GM12878 (cell line): ENCODE results near the gene NOX1. TPM values are rescaled to one million over a fixed set of nuclear protein-coding genes. Genes with fewer than 3 reads are reported as not detected.

Experiments used
- ATAC-seq: fragments of 200-7000 bp; cut with Tn5 transposase; 3 replicates; pipeline ENCODE4 v1.9.1; 2020; ENCODE audit warnings: mild to moderate bottlenecking, moderate library complexity
- BruUV-seq: library from RNA; stranded (reverse); fragments of 400-500 nt; replicated peaks from 2 replicates; lab custom pipeline; 2021; lab: Mats Ljungman, UMichigan
- CTCF ChIA-PET: fragments of 300-600 bp; sonication (Branson Sonifier 250); formaldehyde crosslinking; extraction: SDS; loops from one replicate; lab custom pipeline; 2021; ENCODE audit warnings: inconsistent platforms; lab: Yijun Ruan, JAX
- POLR2A ChIA-PET: fragments of 350-600 bp; formaldehyde crosslinking; extraction: SDS; loops from one replicate; lab custom pipeline; 2021; ENCODE audit warnings: inconsistent platforms; lab: Charles Lee
- RAD21 ChIA-PET: fragments of 300-600 bp; sonication (Branson Sonifier 250); formaldehyde crosslinking; loops from one replicate; lab custom pipeline; 2023; ENCODE audit warnings: antibody characterized with exemption; ENCODE audit not compliant: unreplicated experiment; lab: Charles Lee
- SMC1A ChIA-PET: fragments of 300-600 bp; sonication (Branson Sonifier 250); formaldehyde crosslinking; loops from one replicate; lab custom pipeline; 2023; ENCODE audit not compliant: unreplicated experiment, uncharacterized antibody; lab: Charles Lee
- DNase-seq: peaks from one replicate; pipeline ENCODE4 v3.0.0-alpha.2; 2011; ENCODE audit warnings: low read depth, low spot score
- FAIRE-seq: peaks from 3 replicates; lab custom pipeline; 2011; peaks lifted over from hg19 to GRCh38; lab: Jason Lieb, UNC
- H2AFZ ChIP-seq: 2 replicates; pipeline ENCODE4 v1.6.0; 2011; ENCODE audit warnings: low read depth, low read length, control low read depth; ENCODE audit not compliant: control insufficient read depth
- H3K27ac ChIP-seq: 2 replicates; pipeline ENCODE4 v1.5.1; 2011; ENCODE audit warnings: control low read depth; ENCODE audit not compliant: control insufficient read depth, insufficient read depth
- H3K27me3 ChIP-seq, 2 experiments: replicated peaks in 1 of 2; 2 replicates each; pipeline versions ENCODE4 v1.6.0 to v1.6.1; 2011; ENCODE audit warnings: low read length in 1 of 2; ENCODE audit not compliant: control insufficient read depth in 2 of 2, insufficient read depth in 2 of 2
- H3K36me3 ChIP-seq, 2 experiments: 2 replicates each; pipeline ENCODE4 v1.5.1; 2011; ENCODE audit warnings: low read length in 1 of 2; ENCODE audit not compliant: control insufficient read depth in 2 of 2, insufficient read depth in 2 of 2
- H3K4me1 ChIP-seq: 2 replicates; pipeline ENCODE4 v1.6.1; 2011; ENCODE audit warnings: mild to moderate bottlenecking, low read length, moderate library complexity, mixed read lengths; ENCODE audit not compliant: control insufficient read depth, insufficient read depth
- H3K4me2 ChIP-seq: 2 replicates; pipeline ENCODE4 v1.6.0; 2011; ENCODE audit warnings: control low read depth; ENCODE audit not compliant: control insufficient read depth, insufficient read depth
- H3K4me3 ChIP-seq: fragments of 200-600 bp; sonication (generic); 2 replicates; pipeline ENCODE4 v1.5.1; 2016
- H3K79me2 ChIP-seq: 2 replicates; pipeline ENCODE4 v1.6.0; 2011; ENCODE audit warnings: low read length; ENCODE audit not compliant: control insufficient read depth, insufficient read depth
- H3K9ac ChIP-seq: 2 replicates; pipeline ENCODE4 v1.8.0; 2011; ENCODE audit warnings: low read length, control low read depth, mixed read lengths; ENCODE audit not compliant: control insufficient read depth, insufficient read depth
- H3K9me3 ChIP-seq: replicated peaks from 3 replicates; pipeline ENCODE4 v1.5.1; 2011; ENCODE audit warnings: mild to moderate bottlenecking, low read length; ENCODE audit not compliant: control insufficient read depth, insufficient read depth
- H4K20me1 ChIP-seq: 2 replicates; pipeline ENCODE4 v1.6.0; 2011; ENCODE audit not compliant: control insufficient read depth, insufficient read depth
- WGBS: methylation state at CpG from one replicate; pipeline ENCODE4 v1.1.6; 2016; ENCODE audit warnings: low lambda C conversion rate; ENCODE audit not compliant: insufficient replicate concordance, insufficient coverage; ENCODE audit errors: missing lambda C conversion rate; 5-methylcytosine and 5-hydroxymethylcytosine counted together
- in situ Hi-C: fragments of 300-500 bp; cut with MboI; formaldehyde crosslinking; loops from 9 replicates; pipeline ENCODE4 v1.14.3; 2018; ENCODE audit warnings: mixed read lengths
- intact Hi-C: fragments of 100-400 bp; cut with micrococcal nuclease; formaldehyde crosslinking; loops from one replicate; pipeline ENCODE4 v1.14.2; 2022; ENCODE audit not compliant: unreplicated experiment
- polyA plus RNA-seq, 11 experiments: library from polyadenylated mRNA; depleted of rRNA in 4 of 11; unstranded in 6 of 11; stranded (reverse) in 5 of 11; fragments of >200 nt; fragmentation: Nextera tagmentation in 4 of 11; fragmentation: Illumina TruSeq in 1 of 11; extraction: Ambion mirVana in 4 of 11; extraction: Trizol in 1 of 11; gene quantifications; 1 replicate in 1 of 11; 2 replicates in 10 of 11; pipeline versions ENCODE4 v1.2.1 to v1.2.3, GENCODE V29; 2011 to 2016; ENCODE audit warnings: inconsistent platforms in 2 of 11, missing spikeins in 2 of 11, low read depth in 1 of 11
- total RNA-seq, 4 experiments: library from RNA; depleted of rRNA in 3 of 4; stranded (reverse); fragments of >200 nt in 3 of 4; fragmentation: Illumina TruSeq in 1 of 4; extraction: Trizol in 1 of 4; gene quantifications; 2 replicates each; pipeline versions ENCODE4 v1.2.1 to v1.2.3, GENCODE V29; 2013 to 2021
- TF ChIP-seq, protein P1 (sequence below): fragments of 150-350 bp; IDR thresholded peaks from 2 replicates; pipeline ENCODE4 v1.6.1; 2014; ENCODE audit warnings: mild to moderate bottlenecking, low read depth, low read length
- TF ChIP-seq, protein P2 (sequence below), 3 experiments: IDR thresholded peaks in 2 of 3; conservative IDR thresholded peaks in 1 of 3; 2 replicates each; pipeline ENCODE4 v1.5.1; 2011; ENCODE audit warnings: low read depth in 3 of 3, low read length in 3 of 3, mild to moderate bottlenecking in 3 of 3, control low read depth in 2 of 3, moderate library complexity in 2 of 3, inconsistent platforms in 1 of 3, mixed read lengths in 1 of 3; ENCODE audit not compliant: control insufficient read depth in 2 of 3, insufficient read depth in 1 of 3; ENCODE audit errors: extremely low read depth in 1 of 3

Gene NOX1
- total and polyA plus RNA-seq, 10 of the 15 experiments (the other 5 are each of a cell fraction or from before 2014, with no cell fraction given), result 0.03 to 0.09 (median 0.08) TPM; not detected in 6

DNA sequence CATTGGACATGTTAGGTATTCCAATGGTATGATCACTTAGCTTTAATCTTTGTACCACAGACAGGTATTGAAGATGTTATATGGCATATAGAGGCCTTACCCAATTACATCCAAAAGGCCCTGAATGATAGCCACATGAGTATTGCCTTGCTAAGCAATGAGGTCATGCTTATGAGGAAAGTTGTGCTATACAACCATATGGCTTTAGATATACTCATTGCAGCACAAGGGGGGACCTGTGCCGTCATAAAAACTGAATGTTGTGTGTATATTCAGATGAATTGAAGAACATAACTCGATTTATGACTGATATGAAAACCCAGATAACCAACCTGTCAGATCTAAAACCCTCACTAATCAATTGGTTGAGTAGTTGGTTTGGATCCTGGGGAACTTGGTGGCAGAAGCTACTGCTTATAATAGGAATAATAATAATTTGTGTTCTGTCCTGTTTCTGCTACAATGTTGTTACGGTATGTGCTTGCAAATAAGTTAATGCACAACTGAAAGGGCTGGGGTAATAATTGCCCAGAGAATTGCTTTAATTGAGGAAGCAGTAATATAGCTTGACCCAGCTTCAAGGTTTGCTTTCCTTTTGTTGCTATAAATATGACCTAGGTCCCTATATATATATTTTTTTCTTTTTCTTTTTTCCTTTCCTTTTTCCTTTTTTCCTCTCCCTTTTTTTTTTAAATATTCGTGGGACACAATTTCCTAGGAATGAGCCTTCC, 75.5 kb downstream of the NOX1 start:
- no peak overlapping the region for H2AFZ ChIP-seq
- no peak overlapping the region for H3K27ac ChIP-seq
- ChIA-PET POLR2A (no interaction called here), CTCF (no interaction called here), SMC1A (no interaction called here), RAD21 (interaction anchor here (1.3 kb wide), 1 partner anchor 28 kb away, joined by 3 read pairs; no protein-coding TSS in a partner anchor)
- no peak overlapping the region for H3K9ac ChIP-seq
- H3K27me3 ChIP-seq, result no peaks in the 10 kb centered on the region
- no TSS peak for BruUV-seq
- H3K9me3 ChIP-seq, result no peaks in the 10 kb centered on the region
- H3K4me3 ChIP-seq, result no peak overlapping the region
- no peaks in the 10 kb centered on the region for H3K36me3 ChIP-seq
- 0% methylated on average over 4 of the region's 4 CpGs for WGBS
- no peak overlapping the region for H3K4me2 ChIP-seq
- in situ Hi-C loops, result no loop called here
- no peaks in the 10 kb centered on the region for H3K4me1 ChIP-seq
- intact Hi-C loops, result no loop called here
- FAIRE-seq (no peak), DNase-seq (no peak), ATAC-seq (no peak)
- H4K20me1 ChIP-seq, result no peaks in the 10 kb centered on the region
- H3K79me2 ChIP-seq, result no peaks in the 10 kb centered on the region
- TF ChIP-seq, protein P1, sequence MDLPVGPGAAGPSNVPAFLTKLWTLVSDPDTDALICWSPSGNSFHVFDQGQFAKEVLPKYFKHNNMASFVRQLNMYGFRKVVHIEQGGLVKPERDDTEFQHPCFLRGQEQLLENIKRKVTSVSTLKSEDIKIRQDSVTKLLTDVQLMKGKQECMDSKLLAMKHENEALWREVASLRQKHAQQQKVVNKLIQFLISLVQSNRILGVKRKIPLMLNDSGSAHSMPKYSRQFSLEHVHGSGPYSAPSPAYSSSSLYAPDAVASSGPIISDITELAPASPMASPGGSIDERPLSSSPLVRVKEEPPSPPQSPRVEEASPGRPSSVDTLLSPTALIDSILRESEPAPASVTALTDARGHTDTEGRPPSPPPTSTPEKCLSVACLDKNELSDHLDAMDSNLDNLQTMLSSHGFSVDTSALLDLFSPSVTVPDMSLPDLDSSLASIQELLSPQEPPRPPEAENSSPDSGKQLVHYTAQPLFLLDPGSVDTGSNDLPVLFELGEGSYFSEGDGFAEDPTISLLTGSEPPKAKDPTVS, result no peak
- TF ChIP-seq, protein P2, sequence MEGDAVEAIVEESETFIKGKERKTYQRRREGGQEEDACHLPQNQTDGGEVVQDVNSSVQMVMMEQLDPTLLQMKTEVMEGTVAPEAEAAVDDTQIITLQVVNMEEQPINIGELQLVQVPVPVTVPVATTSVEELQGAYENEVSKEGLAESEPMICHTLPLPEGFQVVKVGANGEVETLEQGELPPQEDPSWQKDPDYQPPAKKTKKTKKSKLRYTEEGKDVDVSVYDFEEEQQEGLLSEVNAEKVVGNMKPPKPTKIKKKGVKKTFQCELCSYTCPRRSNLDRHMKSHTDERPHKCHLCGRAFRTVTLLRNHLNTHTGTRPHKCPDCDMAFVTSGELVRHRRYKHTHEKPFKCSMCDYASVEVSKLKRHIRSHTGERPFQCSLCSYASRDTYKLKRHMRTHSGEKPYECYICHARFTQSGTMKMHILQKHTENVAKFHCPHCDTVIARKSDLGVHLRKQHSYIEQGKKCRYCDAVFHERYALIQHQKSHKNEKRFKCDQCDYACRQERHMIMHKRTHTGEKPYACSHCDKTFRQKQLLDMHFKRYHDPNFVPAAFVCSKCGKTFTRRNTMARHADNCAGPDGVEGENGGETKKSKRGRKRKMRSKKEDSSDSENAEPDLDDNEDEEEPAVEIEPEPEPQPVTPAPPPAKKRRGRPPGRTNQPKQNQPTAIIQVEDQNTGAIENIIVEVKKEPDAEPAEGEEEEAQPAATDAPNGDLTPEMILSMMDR (IDR thresholded peaks at IDR 0.05 in 2 of 3, conservative IDR thresholded peaks at IDR 0.05 in 1 of 3; ENCODE audit: control insufficient read depth in 2 of 3, extremely low read depth in 1 of 3, insufficient read depth in 1 of 3, low read depth in 3 of 3, low read length in 3 of 3), result no peak
- TF ChIP-seq, all 136 proteins: peak for 0
